BE2C (cell line): ENCODE data around the gene DCAF15.
"Not testable (repeated sequence)": the region's sequence is repeated elsewhere in the genome, so short reads cannot be mapped to it uniquely, and the experiment has no call there.

Source experiments
- DNase-seq: peaks from one replicate; pipeline ENCODE4 v3.0.0-alpha.2; 2020
- H3K27me3 ChIP-seq: fragments of 250-450 bp; sonication (Bioruptor Pico); 2 replicates; pipeline ENCODE4 v1.5.1; 2020; ENCODE audit warnings: mild to moderate bottlenecking
- H3K36me3 ChIP-seq: fragments of 250-450 bp; sonication (Bioruptor Pico); 2 replicates; pipeline ENCODE4 v1.5.1; 2020; ENCODE audit warnings: mild to moderate bottlenecking
- H3K4me1 ChIP-seq: fragments of 250-450 bp; sonication (Bioruptor Pico); 2 replicates; pipeline ENCODE4 v1.5.1; 2020
- H3K4me3 ChIP-seq: 2 replicates; pipeline ENCODE4 v1.5.1; 2011; ENCODE audit warnings: low read depth, low read length
- H3K9me3 ChIP-seq: fragments of 250-450 bp; sonication (Bioruptor Pico); 2 replicates; pipeline ENCODE4 v1.5.1; 2020
- TF ChIP-seq, protein P1 (sequence below): IDR thresholded peaks from 2 replicates; pipeline ENCODE4 v1.5.1; 2012; ENCODE audit warnings: mild to moderate bottlenecking, low read depth, low read length

Gene DCAF15

DNA sequence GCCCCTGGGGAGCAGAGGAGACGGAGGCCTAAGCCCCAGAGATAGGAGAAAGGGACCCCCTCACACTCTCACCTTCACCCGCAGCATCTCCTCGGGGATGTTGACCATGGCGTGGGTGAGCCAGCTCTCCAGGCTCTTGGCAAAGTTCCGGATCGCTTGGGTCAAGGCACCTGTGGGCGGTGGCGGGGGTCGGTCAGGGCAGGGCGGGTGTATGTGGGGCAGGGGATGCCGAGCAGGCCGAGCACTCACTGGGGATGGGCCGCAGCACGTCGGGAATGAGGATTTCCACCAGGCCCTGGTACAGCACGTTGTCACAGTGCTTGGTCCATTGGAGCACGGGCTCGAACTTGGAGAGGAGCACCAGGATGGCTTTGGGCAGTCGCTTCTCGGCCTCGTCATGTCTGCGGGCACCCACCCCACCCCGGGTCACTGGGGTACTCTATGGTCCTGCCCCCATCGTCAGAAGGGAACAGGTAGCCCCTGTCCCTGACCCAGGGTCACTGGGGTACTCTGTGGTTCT, 13.1 kb downstream of the DCAF15 start:
- Histone ChIP-seq H3K9me3 (no peaks in the 10 kb centered on the region), H3K36me3 (peaks cover 34% of the 10 kb centered on the region), H3K4me1 (no peaks in the 10 kb centered on the region), H3K4me3 (no peak overlapping the region), H3K27me3 (no peaks in the 10 kb centered on the region)
- no peak for DNase-seq
- TF ChIP-seq, protein P1, sequence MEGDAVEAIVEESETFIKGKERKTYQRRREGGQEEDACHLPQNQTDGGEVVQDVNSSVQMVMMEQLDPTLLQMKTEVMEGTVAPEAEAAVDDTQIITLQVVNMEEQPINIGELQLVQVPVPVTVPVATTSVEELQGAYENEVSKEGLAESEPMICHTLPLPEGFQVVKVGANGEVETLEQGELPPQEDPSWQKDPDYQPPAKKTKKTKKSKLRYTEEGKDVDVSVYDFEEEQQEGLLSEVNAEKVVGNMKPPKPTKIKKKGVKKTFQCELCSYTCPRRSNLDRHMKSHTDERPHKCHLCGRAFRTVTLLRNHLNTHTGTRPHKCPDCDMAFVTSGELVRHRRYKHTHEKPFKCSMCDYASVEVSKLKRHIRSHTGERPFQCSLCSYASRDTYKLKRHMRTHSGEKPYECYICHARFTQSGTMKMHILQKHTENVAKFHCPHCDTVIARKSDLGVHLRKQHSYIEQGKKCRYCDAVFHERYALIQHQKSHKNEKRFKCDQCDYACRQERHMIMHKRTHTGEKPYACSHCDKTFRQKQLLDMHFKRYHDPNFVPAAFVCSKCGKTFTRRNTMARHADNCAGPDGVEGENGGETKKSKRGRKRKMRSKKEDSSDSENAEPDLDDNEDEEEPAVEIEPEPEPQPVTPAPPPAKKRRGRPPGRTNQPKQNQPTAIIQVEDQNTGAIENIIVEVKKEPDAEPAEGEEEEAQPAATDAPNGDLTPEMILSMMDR: no peak

DNA sequence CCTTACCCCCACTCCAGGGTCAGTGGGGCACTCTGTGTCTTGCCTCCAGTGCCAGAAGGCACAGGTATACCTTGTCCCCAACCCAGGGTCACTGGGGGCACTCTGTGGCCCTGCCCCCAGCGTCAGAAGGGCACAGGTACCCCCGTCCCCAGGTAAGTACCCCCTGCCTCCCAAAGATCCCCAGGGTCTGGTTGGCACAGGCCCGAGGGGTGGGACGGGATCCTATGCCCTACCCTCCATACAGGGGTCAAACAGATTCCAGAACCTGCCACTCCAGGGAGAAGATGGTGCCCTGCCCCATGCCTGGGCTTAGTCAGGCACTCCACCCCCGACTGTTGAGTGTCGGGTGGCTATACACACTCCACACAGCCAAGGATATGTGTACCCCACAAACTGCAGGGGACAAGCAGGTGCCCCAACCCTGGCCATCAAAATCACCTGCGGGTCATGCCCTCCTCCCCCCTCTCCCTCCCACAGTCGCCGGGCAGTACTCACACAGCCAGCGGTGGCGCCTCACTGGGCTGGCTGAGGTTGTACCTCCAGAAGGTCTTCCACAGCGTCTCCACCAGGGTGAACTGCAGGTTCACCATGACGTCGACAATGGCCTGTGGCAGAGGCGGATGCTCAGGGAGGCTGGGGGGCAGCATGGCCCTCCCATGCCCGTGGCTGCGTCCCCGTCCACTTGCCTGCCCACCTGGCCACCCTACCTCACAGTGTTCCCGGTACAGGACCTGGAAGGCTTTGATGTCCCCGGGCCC, 13.8 kb downstream of the DCAF15 start:
- no peak overlapping the region for H3K4me3 ChIP-seq
- no peak for DNase-seq
- H3K27me3 ChIP-seq: no peaks in the 10 kb centered on the region
- H3K4me1 ChIP-seq: no peaks in the 10 kb centered on the region
- peaks cover 29% of the 10 kb centered on the region for H3K36me3 ChIP-seq
- TF ChIP-seq, protein P1: no peak
- no peaks in the 10 kb centered on the region for H3K9me3 ChIP-seq

- peaks cover 26% of the 10 kb centered on the region for H3K36me3 ChIP-seq
Observed at GRCh38 chr19:13966684-13967128, 14.4 kb downstream of the DCAF15 start.

DNA sequence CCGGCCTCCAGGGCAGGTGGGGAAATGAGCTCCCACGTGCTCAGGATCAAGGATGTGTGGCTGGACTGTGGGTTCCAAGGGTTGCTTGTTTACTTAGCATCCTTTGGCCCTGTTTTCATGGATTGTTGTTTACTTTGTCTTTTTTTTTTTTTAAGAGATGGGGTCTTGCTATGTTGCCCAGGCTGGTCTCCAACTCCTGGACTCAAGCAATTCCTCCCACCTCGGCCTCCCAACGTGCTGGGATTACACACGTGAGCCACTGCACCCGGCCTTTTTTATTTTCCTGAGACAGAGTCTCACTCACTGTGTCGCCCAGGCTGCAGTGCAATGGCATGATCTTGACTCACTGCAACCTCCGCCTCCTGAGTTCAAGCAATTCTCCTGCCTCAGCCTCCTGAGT, 14.9 kb downstream of the DCAF15 start:
- not testable (repeated sequence) for H3K4me3 ChIP-seq, H3K9me3 ChIP-seq, DNase-seq, H3K4me1 ChIP-seq, H3K27me3 ChIP-seq
- H3K36me3 ChIP-seq: peaks cover 26% of the 10 kb centered on the region

More at GRCh38 chr19:13966684-13967128, 14.4 kb downstream of the DCAF15 start:
- Histone ChIP-seq H3K4me1 (no peaks in the 10 kb centered on the region), H3K9me3 (no peaks in the 10 kb centered on the region), H3K27me3 (no peaks in the 10 kb centered on the region), H3K4me3 (no peak overlapping the region)
- DNase-seq: no peak
- TF ChIP-seq, protein P1: no peak

DNA sequence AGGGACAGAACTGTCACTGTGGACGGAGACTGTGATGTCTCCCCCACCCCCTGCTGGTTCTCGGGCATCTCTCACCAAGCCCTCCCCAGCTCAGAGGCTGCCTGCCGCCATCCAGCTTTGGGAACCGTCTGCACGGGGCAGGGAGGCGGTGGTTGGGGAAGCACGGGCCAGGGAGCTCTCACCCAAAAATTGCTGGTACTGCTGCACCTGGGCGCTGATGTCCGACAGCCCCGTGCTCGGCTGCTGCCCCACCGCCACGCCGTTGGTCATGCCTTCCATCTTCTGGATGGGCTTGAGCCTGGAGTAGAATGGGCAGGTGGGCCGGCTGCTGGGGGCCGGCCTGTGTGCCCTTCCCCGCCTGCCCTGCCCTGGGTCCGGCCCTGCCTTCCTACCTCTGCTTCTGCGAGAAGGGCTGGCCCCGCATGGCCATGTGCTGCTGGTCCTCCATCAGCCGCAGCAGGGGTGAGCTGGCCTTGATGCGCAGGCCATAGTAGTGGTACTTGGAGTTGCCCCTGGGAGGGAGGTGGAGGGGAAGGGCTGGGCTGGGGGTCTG, 16.1 kb downstream of the DCAF15 start:
- no peaks in the 10 kb centered on the region for H3K9me3 ChIP-seq
- TF ChIP-seq, protein P1: no peak
- DNase-seq: no peak
- H3K36me3 ChIP-seq: peaks cover 22% of the 10 kb centered on the region
- no peak overlapping the region for H3K4me3 ChIP-seq
- no peaks in the 10 kb centered on the region for H3K27me3 ChIP-seq
- H3K4me1 ChIP-seq: no peaks in the 10 kb centered on the region

GRCh38 chr19:13968999-13969398, 16.7 kb downstream of the DCAF15 start:
- TF ChIP-seq, protein P1: no peak
- no peak for DNase-seq
- Histone ChIP-seq H3K27me3 (no peaks in the 10 kb centered on the region), H3K9me3 (no peaks in the 10 kb centered on the region), H3K36me3 (peaks cover 22% of the 10 kb centered on the region), H3K4me1 (no peaks in the 10 kb centered on the region), H3K4me3 (no peak overlapping the region)
